SH-SY5Y (cell line): ENCODE data around the gene SLC18B1.

ENCODE experiments used
- GATA2 ChIP-seq: IDR thresholded peaks from 2 replicates; pipeline ENCODE4 v1.6.1; 2011; ENCODE audit warnings: mild to moderate bottlenecking, low read depth, low read length
- GATA3 ChIP-seq: IDR thresholded peaks from 2 replicates; pipeline ENCODE4 v1.6.1; 2011; ENCODE audit warnings: low read depth, mild to moderate bottlenecking, low read length, moderate library complexity

- TF ChIP-seq GATA2 (no peak), GATA3 (no peak)
Observed at GRCh38 chr6:132797951-132798868, at the start of gene SLC18B1.
